ENCODE measurements around the gene LTBP4. TPM values are rescaled to one million over a fixed set of nuclear protein-coding genes. Genes with fewer than 3 reads are reported as not detected.

LTBP4 gene
- total and polyA plus RNA-seq, 2 of the 13 experiments (the other 11 are each of a cell fraction or from before 2014, with no cell fraction given), result 0.86 to 2.3 TPM

GRCh38 chr19:40603389-40604170 is 2.4 kb downstream of the LTBP4 start (continued):
- TF ChIP-seq KDM5B (CRISPR knock-in tag; IDR thresholded peaks at IDR 0.05; ENCODE audit: borderline replicate concordance) (peak; percentile 56; the same call in 1 of the 2 replicates), NCOR1 (IDR thresholded peaks at IDR 0.05; ENCODE audit: borderline replicate concordance, low read length) (peak; percentile 88), SETDB1 (CRISPR knock-in tag; IDR thresholded peaks at IDR 0.05; ENCODE audit: borderline replicate concordance) (no peak), TOE1 (CRISPR knock-in tag; IDR thresholded peaks at IDR 0.05) (0 out of 2 replicates have a peak, but pooled peaks have one; percentile 39), HMGA1 (CRISPR knock-in tag; conservative IDR thresholded peaks at IDR 0.05) (no peak), GPBP1L1 (CRISPR knock-in tag; IDR thresholded peaks at IDR 0.05) (no peak), ZNF605 (CRISPR knock-in tag; IDR thresholded peaks at IDR 0.05) (peak; percentile 98), GABPA (IDR thresholded peaks at IDR 0.05; ENCODE audit: low read depth, low read length) (no peak), GABPA (CRISPR knock-in tag; IDR thresholded peaks at IDR 0.05; ENCODE audit: low read depth) (no peak), POLR2A (IDR thresholded peaks at IDR 0.05; ENCODE audit: insufficient read depth in 1 of 2, low read depth in 2 of 2, low read length in 2 of 2) (no peak), RFX5 (IDR thresholded peaks at IDR 0.05; ENCODE audit: low read depth, low read length) (0 out of 2 replicates have a peak, but pooled peaks have one; percentile 25), ZNF510 (CRISPR knock-in tag; IDR thresholded peaks at IDR 0.05; ENCODE audit: low read depth) (no peak), ZNF615 (CRISPR knock-in tag; IDR thresholded peaks at IDR 0.05; ENCODE audit: borderline replicate concordance) (no peak), HMGXB4 (CRISPR knock-in tag; IDR thresholded peaks at IDR 0.05; ENCODE audit: borderline replicate concordance in 1 of 2, low read depth in 1 of 2) (peak; percentile 65 to 70; a peak in 3 of 4 replicates), DPF2 (CRISPR knock-in tag; IDR thresholded peaks at IDR 0.05; ENCODE audit: borderline replicate concordance, low read depth) (peak; percentile 80), ZNF354B (CRISPR knock-in tag; IDR thresholded peaks at IDR 0.05) (no peak), ATAD3A (CRISPR knock-in tag; IDR thresholded peaks at IDR 0.05) (no peak), ZNF772 (CRISPR knock-in tag; IDR thresholded peaks at IDR 0.05) (peak; percentile 97), RARA (CRISPR knock-in tag; IDR thresholded peaks at IDR 0.05) (peak; percentile 89)
- TF ChIP-seq, protein P1, sequence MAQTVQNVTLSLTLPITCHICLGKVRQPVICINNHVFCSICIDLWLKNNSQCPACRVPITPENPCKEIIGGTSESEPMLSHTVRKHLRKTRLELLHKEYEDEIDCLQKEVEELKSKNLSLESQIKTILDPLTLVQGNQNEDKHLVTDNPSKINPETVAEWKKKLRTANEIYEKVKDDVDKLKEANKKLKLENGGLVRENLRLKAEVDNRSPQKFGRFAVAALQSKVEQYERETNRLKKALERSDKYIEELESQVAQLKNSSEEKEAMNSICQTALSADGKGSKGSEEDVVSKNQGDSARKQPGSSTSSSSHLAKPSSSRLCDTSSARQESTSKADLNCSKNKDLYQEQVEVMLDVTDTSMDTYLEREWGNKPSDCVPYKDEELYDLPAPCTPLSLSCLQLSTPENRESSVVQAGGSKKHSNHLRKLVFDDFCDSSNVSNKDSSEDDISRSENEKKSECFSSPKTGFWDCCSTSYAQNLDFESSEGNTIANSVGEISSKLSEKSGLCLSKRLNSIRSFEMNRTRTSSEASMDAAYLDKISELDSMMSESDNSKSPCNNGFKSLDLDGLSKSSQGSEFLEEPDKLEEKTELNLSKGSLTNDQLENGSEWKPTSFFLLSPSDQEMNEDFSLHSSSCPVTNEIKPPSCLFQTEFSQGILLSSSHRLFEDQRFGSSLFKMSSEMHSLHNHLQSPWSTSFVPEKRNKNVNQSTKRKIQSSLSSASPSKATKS (CRISPR knock-in tag; IDR thresholded peaks at IDR 0.05), result no peak
- TF ChIP-seq, protein P2, sequence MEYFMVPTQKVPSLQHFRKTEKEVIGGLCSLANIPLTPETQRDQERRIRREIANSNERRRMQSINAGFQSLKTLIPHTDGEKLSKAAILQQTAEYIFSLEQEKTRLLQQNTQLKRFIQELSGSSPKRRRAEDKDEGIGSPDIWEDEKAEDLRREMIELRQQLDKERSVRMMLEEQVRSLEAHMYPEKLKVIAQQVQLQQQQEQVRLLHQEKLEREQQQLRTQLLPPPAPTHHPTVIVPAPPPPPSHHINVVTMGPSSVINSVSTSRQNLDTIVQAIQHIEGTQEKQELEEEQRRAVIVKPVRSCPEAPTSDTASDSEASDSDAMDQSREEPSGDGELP (IDR thresholded peaks at IDR 0.05; ENCODE audit: borderline replicate concordance, low read depth), result peak; percentile 100

Data from HepG2 (cell line).